GM12878 (cell line): ENCODE measurements around the gene CRY1. TPM values are rescaled to one million over a fixed set of nuclear protein-coding genes. Genes with fewer than 3 reads are reported as not detected.

Experiments
- ATAC-seq: fragments of 200-7000 bp; cut with Tn5 transposase; 3 replicates; pipeline ENCODE4 v1.9.1; 2020; ENCODE audit warnings: mild to moderate bottlenecking, moderate library complexity
- BruUV-seq: library from RNA; stranded (reverse); fragments of 400-500 nt; replicated peaks from 2 replicates; lab custom pipeline; 2021; lab: Mats Ljungman, UMichigan
- CTCF ChIA-PET: fragments of 300-600 bp; sonication (Branson Sonifier 250); formaldehyde crosslinking; extraction: SDS; loops from one replicate; lab custom pipeline; 2021; ENCODE audit warnings: inconsistent platforms; lab: Yijun Ruan, JAX
- POLR2A ChIA-PET: fragments of 350-600 bp; formaldehyde crosslinking; extraction: SDS; loops from one replicate; lab custom pipeline; 2021; ENCODE audit warnings: inconsistent platforms; lab: Charles Lee
- RAD21 ChIA-PET: fragments of 300-600 bp; sonication (Branson Sonifier 250); formaldehyde crosslinking; loops from one replicate; lab custom pipeline; 2023; ENCODE audit warnings: antibody characterized with exemption; ENCODE audit not compliant: unreplicated experiment; lab: Charles Lee
- SMC1A ChIA-PET: fragments of 300-600 bp; sonication (Branson Sonifier 250); formaldehyde crosslinking; loops from one replicate; lab custom pipeline; 2023; ENCODE audit not compliant: unreplicated experiment, uncharacterized antibody; lab: Charles Lee
- DNase-seq: peaks from one replicate; pipeline ENCODE4 v3.0.0-alpha.2; 2011; ENCODE audit warnings: low read depth, low spot score
- FAIRE-seq: peaks from 3 replicates; lab custom pipeline; 2011; peaks lifted over from hg19 to GRCh38; lab: Jason Lieb, UNC
- H2AFZ ChIP-seq: 2 replicates; pipeline ENCODE4 v1.6.0; 2011; ENCODE audit warnings: low read depth, low read length, control low read depth; ENCODE audit not compliant: control insufficient read depth
- H3K27ac ChIP-seq: 2 replicates; pipeline ENCODE4 v1.5.1; 2011; ENCODE audit warnings: control low read depth; ENCODE audit not compliant: control insufficient read depth, insufficient read depth
- H3K27me3 ChIP-seq, 2 experiments: replicated peaks in 1 of 2; 2 replicates each; pipeline versions ENCODE4 v1.6.0 to v1.6.1; 2011; ENCODE audit warnings: low read length in 1 of 2; ENCODE audit not compliant: control insufficient read depth in 2 of 2, insufficient read depth in 2 of 2
- H3K36me3 ChIP-seq, 2 experiments: 2 replicates each; pipeline ENCODE4 v1.5.1; 2011; ENCODE audit warnings: low read length in 1 of 2; ENCODE audit not compliant: control insufficient read depth in 2 of 2, insufficient read depth in 2 of 2
- H3K4me1 ChIP-seq: 2 replicates; pipeline ENCODE4 v1.6.1; 2011; ENCODE audit warnings: mild to moderate bottlenecking, low read length, moderate library complexity, mixed read lengths; ENCODE audit not compliant: control insufficient read depth, insufficient read depth
- H3K4me2 ChIP-seq: 2 replicates; pipeline ENCODE4 v1.6.0; 2011; ENCODE audit warnings: control low read depth; ENCODE audit not compliant: control insufficient read depth, insufficient read depth
- H3K4me3 ChIP-seq: fragments of 200-600 bp; sonication (generic); 2 replicates; pipeline ENCODE4 v1.5.1; 2016
- H3K79me2 ChIP-seq: 2 replicates; pipeline ENCODE4 v1.6.0; 2011; ENCODE audit warnings: low read length; ENCODE audit not compliant: control insufficient read depth, insufficient read depth
- H3K9ac ChIP-seq: 2 replicates; pipeline ENCODE4 v1.8.0; 2011; ENCODE audit warnings: low read length, control low read depth, mixed read lengths; ENCODE audit not compliant: control insufficient read depth, insufficient read depth
- H3K9me3 ChIP-seq: replicated peaks from 3 replicates; pipeline ENCODE4 v1.5.1; 2011; ENCODE audit warnings: mild to moderate bottlenecking, low read length; ENCODE audit not compliant: control insufficient read depth, insufficient read depth
- H4K20me1 ChIP-seq: 2 replicates; pipeline ENCODE4 v1.6.0; 2011; ENCODE audit not compliant: control insufficient read depth, insufficient read depth
- ATF3 ChIP-seq: IDR thresholded peaks from 2 replicates; pipeline ENCODE4 v1.6.1; 2011; ENCODE audit warnings: low read depth, mild to moderate bottlenecking, low read length, moderate library complexity, borderline replicate concordance; ENCODE audit errors: extremely low read depth
- BCL3 ChIP-seq: IDR thresholded peaks from 2 replicates; pipeline ENCODE4 v1.6.1; 2011; ENCODE audit warnings: borderline replicate concordance, low read depth, mild to moderate bottlenecking, moderate library complexity, low read length; ENCODE audit not compliant: insufficient read depth, poor library complexity, severe bottlenecking
- BHLHE40 ChIP-seq, 2 experiments: fragments of 450-650 bp in 1 of 2; IDR thresholded peaks; 2 replicates each; pipeline ENCODE4 v1.6.1; 2011 to 2017; ENCODE audit warnings: low read depth in 2 of 2, borderline replicate concordance in 1 of 2, improper control_type of control experiment in 1 of 2, low read length in 1 of 2, mild to moderate bottlenecking in 1 of 2
- FOXK2 ChIP-seq: fragments of 450-650 bp; IDR thresholded peaks from 2 replicates; pipeline ENCODE4 v1.6.1; 2017; ENCODE audit warnings: mild to moderate bottlenecking, moderate library complexity
- HDAC2 ChIP-seq: fragments of 200-600 bp; sonication (generic); IDR thresholded peaks from 2 replicates; pipeline ENCODE4 v1.6.1; 2017
- HDAC6 ChIP-seq: fragments of 200-600 bp; sonication (generic); IDR thresholded peaks from one replicate; pipeline ENCODE4 v1.8.0; 2017; ENCODE audit warnings: antibody characterized with exemption; ENCODE audit not compliant: unreplicated experiment
- JUNB ChIP-seq: IDR thresholded peaks from 2 replicates; pipeline ENCODE4 v1.6.1; 2016; ENCODE audit warnings: antibody characterized with exemption, mild to moderate bottlenecking
- MEF2A ChIP-seq: IDR thresholded peaks from 2 replicates; pipeline ENCODE4 v1.6.1; 2011; ENCODE audit warnings: low read depth, mild to moderate bottlenecking, low read length, moderate library complexity; ENCODE audit not compliant: insufficient read depth
- MEF2B ChIP-seq: fragments of 450-650 bp; IDR thresholded peaks from 2 replicates; pipeline ENCODE4 v1.6.1; 2018; ENCODE audit warnings: mild to moderate bottlenecking, moderate library complexity; ENCODE audit not compliant: partially characterized antibody, poor library complexity, severe bottlenecking
- MYC ChIP-seq: IDR thresholded peaks from 2 replicates; pipeline ENCODE4 v1.6.1; 2011; ENCODE audit warnings: mild to moderate bottlenecking, low read length, moderate library complexity, inconsistent platforms; ENCODE audit not compliant: insufficient read depth, insufficient replicate concordance, insufficient read length, severe bottlenecking
- NFIC ChIP-seq: IDR thresholded peaks from 2 replicates; pipeline ENCODE4 v1.6.1; 2012; ENCODE audit warnings: low read depth, mild to moderate bottlenecking, inconsistent platforms, low read length, moderate library complexity
- NFYA ChIP-seq: IDR thresholded peaks from 2 replicates; pipeline ENCODE4 v1.6.1; 2011; ENCODE audit warnings: low read depth, mild to moderate bottlenecking, low read length, improper control_type of control experiment, borderline replicate concordance
- PAX5 ChIP-seq: IDR thresholded peaks from 2 replicates; pipeline ENCODE4 v1.6.1; 2011; ENCODE audit warnings: low read depth, low read length, borderline replicate concordance
- RCOR1 ChIP-seq: conservative IDR thresholded peaks from 2 replicates; pipeline ENCODE4 v1.6.1; 2012; ENCODE audit warnings: low read depth, low read length, improper control_type of control experiment
- TBL1XR1 ChIP-seq: IDR thresholded peaks from 2 replicates; pipeline ENCODE4 v1.6.1; 2012; ENCODE audit warnings: low read depth, low read length, improper control_type of control experiment
- WGBS: methylation state at CpG from one replicate; pipeline ENCODE4 v1.1.6; 2016; ENCODE audit warnings: low lambda C conversion rate; ENCODE audit not compliant: insufficient replicate concordance, insufficient coverage; ENCODE audit errors: missing lambda C conversion rate; 5-methylcytosine and 5-hydroxymethylcytosine counted together
- in situ Hi-C: fragments of 300-500 bp; cut with MboI; formaldehyde crosslinking; loops from 9 replicates; pipeline ENCODE4 v1.14.3; 2018; ENCODE audit warnings: mixed read lengths
- intact Hi-C: fragments of 100-400 bp; cut with micrococcal nuclease; formaldehyde crosslinking; loops from one replicate; pipeline ENCODE4 v1.14.2; 2022; ENCODE audit not compliant: unreplicated experiment
- polyA plus RNA-seq, 11 experiments: library from polyadenylated mRNA; depleted of rRNA in 4 of 11; unstranded in 6 of 11; stranded (reverse) in 5 of 11; fragments of >200 nt; fragmentation: Nextera tagmentation in 4 of 11; fragmentation: Illumina TruSeq in 1 of 11; extraction: Ambion mirVana in 4 of 11; extraction: Trizol in 1 of 11; gene quantifications; 1 replicate in 1 of 11; 2 replicates in 10 of 11; pipeline versions ENCODE4 v1.2.1 to v1.2.3, GENCODE V29; 2011 to 2016; ENCODE audit warnings: inconsistent platforms in 2 of 11, missing spikeins in 2 of 11, low read depth in 1 of 11
- total RNA-seq, 4 experiments: library from RNA; depleted of rRNA in 3 of 4; stranded (reverse); fragments of >200 nt in 3 of 4; fragmentation: Illumina TruSeq in 1 of 4; extraction: Trizol in 1 of 4; gene quantifications; 2 replicates each; pipeline versions ENCODE4 v1.2.1 to v1.2.3, GENCODE V29; 2013 to 2021

The CRY1 gene
- total and polyA plus RNA-seq, 10 of the 15 experiments (the other 5 are each of a cell fraction or from before 2014, with no cell fraction given) = 1.6 to 10.9 (median 5.4) TPM

- no peak for TF ChIP-seq BHLHE40 (IDR thresholded peaks at IDR 0.05; ENCODE audit: borderline replicate concordance in 1 of 2, low read depth in 2 of 2, low read length in 1 of 2)
Observed at GRCh38 chr12:107035733-107036132, 57.6 kb downstream of the CRY1 start (continued).

- POLR2A ChIA-PET = no interaction called here
- no peak for FAIRE-seq
- Histone ChIP-seq H2AFZ (no peak overlapping the region), H3K27me3 (no peaks in the 10 kb centered on the region), H4K20me1 (no peaks in the 10 kb centered on the region), H3K9me3 (no peaks in the 10 kb centered on the region), H3K79me2 (no peaks in the 10 kb centered on the region), H3K4me1 (no peaks in the 10 kb centered on the region), H3K27ac (no peak overlapping the region), H3K9ac (no peak overlapping the region), H3K4me2 (no peak overlapping the region), H3K4me3 (no peak overlapping the region), H3K36me3 (no peaks in the 10 kb centered on the region)
- no TSS peak for BruUV-seq
- 49% methylated on average over 9 of the region's 9 CpGs for WGBS
- DNase-seq = no peak
- SMC1A ChIA-PET = no interaction called here
- in situ Hi-C loops = no loop called here
- intact Hi-C loops = no loop called here
- CTCF ChIA-PET = interaction anchor here (0.6 kb wide), 1 partner anchor 854 kb away, joined by 3 read pairs; no protein-coding TSS in a partner anchor
- RAD21 ChIA-PET = no interaction called here
- ATAC-seq = no peak
- TF ChIP-seq FOXK2 (no peak), TBL1XR1 (no peak), ATF3 (no peak), MEF2A (no peak), NFIC (no peak), RCOR1 (no peak), MEF2B (no peak), BCL3 (no peak), HDAC6 (no peak), JUNB (no peak), PAX5 (no peak), HDAC2 (no peak), MYC (no peak), NFYA (no peak)
Observed at GRCh38 chr12:107033758-107034739, 59.3 kb downstream of the CRY1 start.
